ENCODE results near the gene BFSP1. TPM values are rescaled to one million over a fixed set of nuclear protein-coding genes. Genes with fewer than 3 reads are reported as not detected.

The BFSP1 gene
- total RNA-seq, 1 experiment from 2014 or later = 3.9 TPM

DNA sequence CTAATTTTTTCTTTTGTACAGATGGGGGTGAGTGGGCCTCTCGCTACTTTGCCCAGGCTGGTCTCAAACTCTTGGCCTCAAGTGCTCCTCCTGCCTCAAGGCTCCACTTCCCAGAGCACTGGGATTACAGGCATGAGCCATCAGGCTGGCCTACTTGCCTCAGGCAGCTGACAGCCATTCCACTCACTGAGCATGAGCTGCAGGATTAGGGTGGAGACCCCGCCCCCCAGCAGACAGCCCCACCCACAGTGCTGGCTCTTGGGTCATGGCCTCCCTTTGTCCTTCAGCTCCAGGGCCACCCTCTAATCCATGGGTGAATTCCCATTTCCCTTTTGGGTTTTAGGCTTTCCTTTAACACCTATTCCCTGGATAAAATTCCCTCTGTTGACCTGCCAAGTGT, 82.1 kb downstream of the BFSP1 start:
- Mint-ChIP-seq H3K27ac (ENCODE audit: low read depth, unreplicated experiment) (no peak overlapping the region), H3K4me3 (ENCODE audit: unreplicated experiment) (no peak overlapping the region), H3K27me3 (ENCODE audit: insufficient read depth, unreplicated experiment) (peaks cover 55% of the 10 kb centered on the region), H3K9me3 (ENCODE audit: unreplicated experiment) (no peaks in the 10 kb centered on the region), H3K36me3 (ENCODE audit: insufficient read depth, unreplicated experiment) (no peaks in the 10 kb centered on the region), H3K4me1 (ENCODE audit: insufficient read depth, unreplicated experiment) (no peaks in the 10 kb centered on the region)
- intact Hi-C loops (cut with micrococcal nuclease) = no loop called here
- no peak for DNase-seq (ENCODE audit: unreplicated experiment)
- ChIA-PET POLR2A (no interaction called here), CTCF (interaction anchor here (0.5 to 1.6 kb wide), 4 partner anchors 16 to 804 kb away, joined by 3 to 5 read pairs (median 4); no protein-coding TSS in a partner anchor)
- no TSS peak for BruUV-seq (replicated peaks)
- TF ChIP-seq, protein P1, sequence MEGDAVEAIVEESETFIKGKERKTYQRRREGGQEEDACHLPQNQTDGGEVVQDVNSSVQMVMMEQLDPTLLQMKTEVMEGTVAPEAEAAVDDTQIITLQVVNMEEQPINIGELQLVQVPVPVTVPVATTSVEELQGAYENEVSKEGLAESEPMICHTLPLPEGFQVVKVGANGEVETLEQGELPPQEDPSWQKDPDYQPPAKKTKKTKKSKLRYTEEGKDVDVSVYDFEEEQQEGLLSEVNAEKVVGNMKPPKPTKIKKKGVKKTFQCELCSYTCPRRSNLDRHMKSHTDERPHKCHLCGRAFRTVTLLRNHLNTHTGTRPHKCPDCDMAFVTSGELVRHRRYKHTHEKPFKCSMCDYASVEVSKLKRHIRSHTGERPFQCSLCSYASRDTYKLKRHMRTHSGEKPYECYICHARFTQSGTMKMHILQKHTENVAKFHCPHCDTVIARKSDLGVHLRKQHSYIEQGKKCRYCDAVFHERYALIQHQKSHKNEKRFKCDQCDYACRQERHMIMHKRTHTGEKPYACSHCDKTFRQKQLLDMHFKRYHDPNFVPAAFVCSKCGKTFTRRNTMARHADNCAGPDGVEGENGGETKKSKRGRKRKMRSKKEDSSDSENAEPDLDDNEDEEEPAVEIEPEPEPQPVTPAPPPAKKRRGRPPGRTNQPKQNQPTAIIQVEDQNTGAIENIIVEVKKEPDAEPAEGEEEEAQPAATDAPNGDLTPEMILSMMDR (IDR thresholded peaks at IDR 0.05; ENCODE audit: unreplicated experiment) = no peak

GRCh38 chr20:17448071-17448470, 83.1 kb downstream of the BFSP1 start:
- no peaks in the 10 kb centered on the region for H3K9me3 Mint-ChIP-seq (ENCODE audit: unreplicated experiment)
- ChIA-PET CTCF (interaction anchor here (0.7 to 1.6 kb wide), 3 partner anchors 15 to 869 kb away, joined by 3 to 5 read pairs (median 4); no protein-coding TSS in a partner anchor), POLR2A (interaction anchor here (0.6 kb wide), 1 partner anchor 569 kb away, joined by 3 read pairs; no protein-coding TSS in a partner anchor)
- H3K36me3 Mint-ChIP-seq (ENCODE audit: insufficient read depth, unreplicated experiment) = no peaks in the 10 kb centered on the region
- intact Hi-C loops (cut with micrococcal nuclease) = no loop called here
- no peak overlapping the region for H3K27ac Mint-ChIP-seq (ENCODE audit: low read depth, unreplicated experiment)
- H3K27me3 Mint-ChIP-seq (ENCODE audit: insufficient read depth, unreplicated experiment) = peaks cover 55% of the 10 kb centered on the region
- BruUV-seq (replicated peaks) = no TSS peak
- no peak overlapping the region for H3K4me3 Mint-ChIP-seq (ENCODE audit: unreplicated experiment)
- H3K4me1 Mint-ChIP-seq (ENCODE audit: insufficient read depth, unreplicated experiment) = no peaks in the 10 kb centered on the region
- no peak for DNase-seq (ENCODE audit: unreplicated experiment)
- TF ChIP-seq, protein P1 (IDR thresholded peaks at IDR 0.05; ENCODE audit: unreplicated experiment) = no peak

- no TSS peak for BruUV-seq (replicated peaks)
- CTCF ChIA-PET = interaction anchor here (1.0 to 2.0 kb wide), 3 partner anchors 14 to 644 kb away, joined by 3 to 16 read pairs (median 6); no protein-coding TSS in a partner anchor
- intact Hi-C loops (cut with micrococcal nuclease) = no loop called here
Measured at GRCh38 chr20:17446171-17446570, 85.0 kb downstream of the BFSP1 start.

GRCh38 chr20:17445543-17445942, 85.6 kb downstream of the BFSP1 start:
- H3K27ac Mint-ChIP-seq (ENCODE audit: low read depth, unreplicated experiment) = no peak overlapping the region
- no peak for DNase-seq (ENCODE audit: unreplicated experiment)
- no peaks in the 10 kb centered on the region for H3K4me1 Mint-ChIP-seq (ENCODE audit: insufficient read depth, unreplicated experiment)
- no TSS peak for BruUV-seq (replicated peaks)
- intact Hi-C loops (cut with micrococcal nuclease) = no loop called here
- CTCF ChIA-PET = interaction anchor here (0.6 to 2.0 kb wide), 8 partner anchors 8 to 644 kb away, joined by 3 to 16 read pairs (median 3); no protein-coding TSS in a partner anchor
- no peak overlapping the region for H3K4me3 Mint-ChIP-seq (ENCODE audit: unreplicated experiment)
- POLR2A ChIA-PET = interaction anchor here (0.6 kb wide), 1 partner anchor 885 kb away, joined by 3 read pairs; no protein-coding TSS in a partner anchor
- no peaks in the 10 kb centered on the region for H3K36me3 Mint-ChIP-seq (ENCODE audit: insufficient read depth, unreplicated experiment)
- H3K9me3 Mint-ChIP-seq (ENCODE audit: unreplicated experiment) = no peaks in the 10 kb centered on the region
- H3K27me3 Mint-ChIP-seq (ENCODE audit: insufficient read depth, unreplicated experiment) = peaks cover 55% of the 10 kb centered on the region
- TF ChIP-seq, protein P1 (IDR thresholded peaks at IDR 0.05; ENCODE audit: unreplicated experiment) = no peak

More at GRCh38 chr20:17446171-17446570, 85.0 kb downstream of the BFSP1 start:
- H3K27ac Mint-ChIP-seq (ENCODE audit: low read depth, unreplicated experiment) = no peak overlapping the region
- no peak for DNase-seq (ENCODE audit: unreplicated experiment)
- no peaks in the 10 kb centered on the region for H3K4me1 Mint-ChIP-seq (ENCODE audit: insufficient read depth, unreplicated experiment)
- H3K9me3 Mint-ChIP-seq (ENCODE audit: unreplicated experiment) = no peaks in the 10 kb centered on the region
- no peaks in the 10 kb centered on the region for H3K36me3 Mint-ChIP-seq (ENCODE audit: insufficient read depth, unreplicated experiment)
- POLR2A ChIA-PET = no interaction called here
- H3K27me3 Mint-ChIP-seq (ENCODE audit: insufficient read depth, unreplicated experiment) = peaks cover 55% of the 10 kb centered on the region
- H3K4me3 Mint-ChIP-seq (ENCODE audit: unreplicated experiment) = no peak overlapping the region
- TF ChIP-seq, protein P1 (IDR thresholded peaks at IDR 0.05; ENCODE audit: unreplicated experiment) = no peak

Data from MCF 10A (cell line).